Fibroblast of skin of right quadriceps (primary cell): ENCODE results near the gene CAPN6.

Experiments used
- DNase-seq: peaks from one replicate; pipeline ENCODE4 v3.0.0-alpha.2; 2013

The CAPN6 gene

GRCh38 chrX:111199505-111199904 lies 70.8 kb downstream of the CAPN6 start:
- no peak for DNase-seq
